Sigmoid colon (tissue), 7 donors: ENCODE results near the gene NFE2L3. TPM values are rescaled to one million over a fixed set of nuclear protein-coding genes. Genes with fewer than 3 reads are reported as not detected.
"Not testable (repeated sequence)": the region's sequence is repeated elsewhere in the genome, so short reads cannot be mapped to it uniquely, and the experiment has no call there.

ENCODE experiments used
- DNase-seq: peaks from one replicate; pipeline ENCODE4 v3.0.0-alpha.2; 2019
- H3K27ac ChIP-seq, 4 donors: fragments of 200-600 bp; sonication (generic); one replicate each; pipeline ENCODE4 v1.5.1; 2016 to 2019; ENCODE audit warnings: mild to moderate bottlenecking in 1 of 4
- H3K27me3 ChIP-seq, 3 donors: fragments of 200-600 bp; sonication (generic); one replicate each; pipeline ENCODE4 v1.5.1; 2019; ENCODE audit warnings: mild to moderate bottlenecking in 1 of 3
- H3K36me3 ChIP-seq, 4 donors: fragments of 200-600 bp; sonication (generic); one replicate each; pipeline ENCODE4 v1.5.1; 2016 to 2019
- H3K4me1 ChIP-seq, 4 donors: fragments of 200-600 bp; sonication (generic); one replicate each; pipeline ENCODE4 v1.5.1; 2017 to 2019
- H3K4me3 ChIP-seq, 4 donors: fragments of 200-600 bp; sonication (generic); one replicate each; pipeline ENCODE4 v1.5.1; 2017 to 2019; ENCODE audit warnings: mild to moderate bottlenecking in 2 of 4, moderate library complexity in 1 of 4
- H3K9me3 ChIP-seq, 4 donors: fragments of 200-600 bp in 3 of 4; sonication (generic) in 3 of 4; one replicate each; pipeline versions ENCODE4 v1.5.1 to v1.6.1; 2013 to 2019
- CTCF ChIP-seq, 4 experiments: fragments of 450-650 bp in 3 of 4; fragments of 200-600 bp in 1 of 4; IDR thresholded peaks; one replicate each; pipeline ENCODE4 v1.5.1; 2016 to 2019; ENCODE audit warnings: antibody characterized with exemption in 4 of 4, mild to moderate bottlenecking in 3 of 4, moderate library complexity in 2 of 4
- EP300 ChIP-seq, 4 donors: sonication (generic); formaldehyde crosslinking; IDR thresholded peaks; one replicate each; pipeline ENCODE4 v1.6.1; 2017; ENCODE audit warnings: antibody characterized with exemption in 4 of 4
- POLR2A ChIP-seq, 2 donors: fragments of 450-650 bp; IDR thresholded peaks; one replicate each; pipeline ENCODE4 v1.6.1; 2016; ENCODE audit warnings: antibody characterized with exemption in 2 of 2, mild to moderate bottlenecking in 2 of 2, moderate library complexity in 2 of 2
- POLR2AphosphoS5 ChIP-seq, 4 donors: sonication (generic); formaldehyde crosslinking; IDR thresholded peaks; one replicate each; pipeline ENCODE4 v1.6.1; 2017; ENCODE audit warnings: antibody characterized with exemption in 4 of 4
- WGBS, 2 donors: extraction: QIAGEN DNeasy Blood & Tissue Kit; methylation state at CpG; one replicate each; pipeline ENCODE4 v1.1.7; 2013; 5-methylcytosine and 5-hydroxymethylcytosine counted together
- intact Hi-C: fragments of 100-400 bp; cut with DNase I; formaldehyde crosslinking; loops from one replicate; pipeline ENCODE4 v1.15.1; 2023
- polyA plus RNA-seq, 3 donors: library from polyadenylated mRNA; stranded (reverse); fragments of 200-250 nt; gene quantifications; one replicate each; pipeline ENCODE4 v1.2.3, GENCODE V29; 2013
- total RNA-seq, 4 donors: library from RNA; depleted of rRNA; stranded (reverse); fragments of >200 nt; gene quantifications; one replicate each; pipeline ENCODE4 v1.1.0, GENCODE V29; 2016
- donor health status: healthy with polysubstance abuse.
- donor health status: Bipolar disorder and iron deficiency.
- donor health status: healthy.

NFE2L3 gene
- total and polyA plus RNA-seq, 7 donors, result 0.55 to 15.0 (median 1.9) TPM

GRCh38 chr7:26112203-26112740 is 39.7 kb upstream of the NFE2L3 start:
- DNase-seq, result no peak
- WGBS, 2 donors, result 83 to 93% methylated on average over 6 of the region's 6 CpGs
- H3K36me3 ChIP-seq, result no peaks in the 10 kb centered on the region
- no peak overlapping the region for H3K4me3 ChIP-seq
- TF ChIP-seq POLR2AphosphoS5 (IDR thresholded peaks at IDR 0.05) (no peak), EP300 (IDR thresholded peaks at IDR 0.05) (no peak), POLR2A (IDR thresholded peaks at IDR 0.05) (no peak), CTCF (IDR thresholded peaks at IDR 0.05) (no peak)
- H3K9me3 ChIP-seq, result no peaks in the 10 kb centered on the region
- H3K4me1 ChIP-seq, result no peaks in the 10 kb centered on the region
- no peaks in the 10 kb centered on the region for H3K27me3 ChIP-seq
- intact Hi-C loops, result no loop called here
- no peak overlapping the region for H3K27ac ChIP-seq

- intact Hi-C loops, result no loop called here
- no peak for TF ChIP-seq EP300 (IDR thresholded peaks at IDR 0.05)
- no peak for TF ChIP-seq POLR2AphosphoS5 (IDR thresholded peaks at IDR 0.05)
- no peak for DNase-seq
- Histone ChIP-seq H3K27ac (no peak overlapping the region), H3K27me3 (peaks cover 0 to 23% (median 6%) of the 10 kb centered on the region in 3 donors), H3K9me3 (no peaks in the 10 kb centered on the region), H3K4me1 (no peaks in the 10 kb centered on the region), H3K36me3 (no peaks in the 10 kb centered on the region), H3K4me3 (no peak overlapping the region)
- WGBS, 2 donors, result 75 to 84% methylated on average over 5 of the region's 5 CpGs
Measured at GRCh38 chr7:26115650-26116049, 36.3 kb upstream of the NFE2L3 start.

- Histone ChIP-seq H3K4me1 (no peaks in the 10 kb centered on the region), H3K36me3 (no peaks in the 10 kb centered on the region), H3K27ac (no peak overlapping the region), H3K9me3 (no peaks in the 10 kb centered on the region), H3K27me3 (peaks cover 0 to 23% (median 6%) of the 10 kb centered on the region in 3 donors), H3K4me3 (no peak overlapping the region)
- intact Hi-C loops, result no loop called here
- no peak for DNase-seq
- 68 to 73% methylated on average over 7 of the region's 7 CpGs for WGBS, 2 donors
- TF ChIP-seq POLR2A (IDR thresholded peaks at IDR 0.05), result no peak
- TF ChIP-seq POLR2AphosphoS5 (IDR thresholded peaks at IDR 0.05), result no peak
- no peak for TF ChIP-seq CTCF (IDR thresholded peaks at IDR 0.05)
- TF ChIP-seq EP300 (IDR thresholded peaks at IDR 0.05), result no peak
Measured at GRCh38 chr7:26117142-26117807, 34.7 kb upstream of the NFE2L3 start.

- no peak overlapping the region for H3K4me3 ChIP-seq
- 86 to 97% methylated on average over 6 of the region's 6 CpGs for WGBS, 2 donors
- H3K27ac ChIP-seq, result no peak overlapping the region
- no peak for DNase-seq
- H3K9me3 ChIP-seq, result no peaks in the 10 kb centered on the region
- intact Hi-C loops, result no loop called here
- H3K27me3 ChIP-seq, result peaks cover 0 to 23% (median 6%) of the 10 kb centered on the region in 3 donors
- no peaks in the 10 kb centered on the region for H3K36me3 ChIP-seq
- no peaks in the 10 kb centered on the region for H3K4me1 ChIP-seq
- TF ChIP-seq EP300 (IDR thresholded peaks at IDR 0.05), result no peak
- TF ChIP-seq POLR2AphosphoS5 (IDR thresholded peaks at IDR 0.05), result no peak
Measured at GRCh38 chr7:26117970-26118369, 34.0 kb upstream of the NFE2L3 start.

GRCh38 chr7:26122745-26123144 is 29.3 kb upstream of the NFE2L3 start:
- Histone ChIP-seq H3K4me1 (no peaks in the 10 kb centered on the region), H3K36me3 (no peaks in the 10 kb centered on the region), H3K9me3 (no peaks in the 10 kb centered on the region), H3K27ac (no peak overlapping the region), H3K4me3 (no peak overlapping the region), H3K27me3 (peaks cover 0 to 33% (median 6%) of the 10 kb centered on the region in 3 donors)
- DNase-seq, result no peak
- WGBS, 2 donors, result 88 to 90% methylated on average over 4 of the region's 4 CpGs
- intact Hi-C loops, result no loop called here
- TF ChIP-seq CTCF (IDR thresholded peaks at IDR 0.05) (no peak), EP300 (IDR thresholded peaks at IDR 0.05) (no peak), POLR2AphosphoS5 (IDR thresholded peaks at IDR 0.05) (no peak), POLR2A (IDR thresholded peaks at IDR 0.05) (no peak)

- H3K27ac ChIP-seq, DNase-seq, H3K4me3 ChIP-seq, H3K4me1 ChIP-seq, intact Hi-C loops, H3K36me3 ChIP-seq, H3K9me3 ChIP-seq: not testable (repeated sequence)
- 82 to 88% methylated on average over 4 of the region's 4 CpGs for WGBS, 2 donors
- H3K27me3 ChIP-seq, result peaks cover 0 to 15% (median 0%) of the 10 kb centered on the region in 3 donors
Measured at GRCh38 chr7:26124775-26125174, 27.2 kb upstream of the NFE2L3 start.
